ENCODE results near the gene EEFSEC.

DNA sequence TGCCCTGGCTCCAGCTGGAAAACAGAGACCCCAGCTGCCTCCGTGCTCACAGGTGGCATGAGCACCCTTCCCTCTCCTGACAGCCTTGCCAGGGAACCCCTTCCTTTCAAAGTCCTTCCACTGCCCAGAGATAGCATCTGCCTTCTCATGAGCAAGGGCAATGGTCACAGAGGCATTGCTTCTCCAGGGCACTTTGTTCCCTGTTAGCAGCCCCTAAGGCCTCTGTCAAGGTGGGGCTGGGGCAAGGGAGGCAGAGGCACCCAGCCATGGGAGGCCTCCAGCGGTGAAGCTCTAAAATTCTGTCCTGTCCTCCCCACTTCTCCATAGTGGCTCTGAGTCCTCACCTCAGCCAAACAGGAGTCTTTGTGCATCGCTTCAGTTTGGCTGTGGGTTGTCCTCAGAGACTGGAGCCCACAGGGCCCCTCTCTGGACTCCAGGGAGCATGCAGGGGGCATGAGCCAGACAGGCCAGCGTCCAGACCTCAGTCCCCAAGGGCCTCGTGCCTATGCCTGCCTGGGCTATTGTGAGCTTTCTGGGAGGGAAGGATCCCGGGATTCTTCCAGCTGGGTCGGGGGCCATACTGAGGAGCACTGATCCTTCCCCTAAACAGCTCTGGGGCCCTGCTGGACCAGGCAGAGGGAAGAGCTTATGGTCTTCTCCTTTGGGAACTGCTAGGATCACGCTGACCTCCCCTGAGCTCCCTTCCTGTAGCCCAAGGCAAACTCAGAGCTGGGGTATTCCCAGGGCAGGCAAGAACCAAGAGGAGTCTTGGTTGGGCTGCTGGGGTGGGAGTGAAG, 206.8 kb downstream of the EEFSEC start:
- TF ChIP-seq, protein P1, sequence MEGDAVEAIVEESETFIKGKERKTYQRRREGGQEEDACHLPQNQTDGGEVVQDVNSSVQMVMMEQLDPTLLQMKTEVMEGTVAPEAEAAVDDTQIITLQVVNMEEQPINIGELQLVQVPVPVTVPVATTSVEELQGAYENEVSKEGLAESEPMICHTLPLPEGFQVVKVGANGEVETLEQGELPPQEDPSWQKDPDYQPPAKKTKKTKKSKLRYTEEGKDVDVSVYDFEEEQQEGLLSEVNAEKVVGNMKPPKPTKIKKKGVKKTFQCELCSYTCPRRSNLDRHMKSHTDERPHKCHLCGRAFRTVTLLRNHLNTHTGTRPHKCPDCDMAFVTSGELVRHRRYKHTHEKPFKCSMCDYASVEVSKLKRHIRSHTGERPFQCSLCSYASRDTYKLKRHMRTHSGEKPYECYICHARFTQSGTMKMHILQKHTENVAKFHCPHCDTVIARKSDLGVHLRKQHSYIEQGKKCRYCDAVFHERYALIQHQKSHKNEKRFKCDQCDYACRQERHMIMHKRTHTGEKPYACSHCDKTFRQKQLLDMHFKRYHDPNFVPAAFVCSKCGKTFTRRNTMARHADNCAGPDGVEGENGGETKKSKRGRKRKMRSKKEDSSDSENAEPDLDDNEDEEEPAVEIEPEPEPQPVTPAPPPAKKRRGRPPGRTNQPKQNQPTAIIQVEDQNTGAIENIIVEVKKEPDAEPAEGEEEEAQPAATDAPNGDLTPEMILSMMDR (IDR thresholded peaks at IDR 0.05; ENCODE audit: insufficient read depth, low read depth, low read length): no peak
- no peak for TF ChIP-seq EZH2 (IDR thresholded peaks at IDR 0.05; ENCODE audit: insufficient read depth, low read length)
